CD4-positive, alpha-beta T cell treated with Interleukin-10 for 1 hour (primary cell): ENCODE measurements around the gene RPL11.
"Not testable (repeated sequence)": the region's sequence is repeated elsewhere in the genome, so short reads cannot be mapped to it uniquely, and the experiment has no call there.

Source experiments
- DNase-seq: peaks from one replicate; pipeline ENCODE4 v3.0.0-alpha.2; 2020

Gene RPL11

GRCh38 chr1:23687680-23688079 is 3.9 kb upstream of the RPL11 start:
- DNase-seq, result not testable (repeated sequence)

GRCh38 chr1:23688281-23688680 is 3.3 kb upstream of the RPL11 start:
- not testable (repeated sequence) for DNase-seq

- DNase-seq, result peak; percentile 11
These were observed 784 bp downstream of the RPL11 start for GRCh38 chr1:23692308-23692871.

- DNase-seq, result no peak
These were observed 2.0 kb downstream of the RPL11 start for GRCh38 chr1:23693599-23693998.

- DNase-seq, result no peak
These were observed 2.8 kb downstream of the RPL11 start for GRCh38 chr1:23694371-23694770.

GRCh38 chr1:23695667-23696066 is 4.1 kb downstream of the RPL11 start:
- DNase-seq, result no peak

- DNase-seq, result no peak
These were observed 4.9 kb downstream of the RPL11 start for GRCh38 chr1:23696335-23696989.

GRCh38 chr1:23698466-23698865 is 6.9 kb downstream of the RPL11 start:
- no peak for DNase-seq

- DNase-seq, result no peak
These were observed 7.9 kb downstream of the RPL11 start for GRCh38 chr1:23699280-23700179.

- DNase-seq, result no peak
These were observed 9.7 kb downstream of the RPL11 start for GRCh38 chr1:23701310-23701709.

- DNase-seq, result no peak
These were observed 10.4 kb downstream of the RPL11 start for GRCh38 chr1:23701996-23702395.

- no peak for DNase-seq
These were observed 13.4 kb downstream of the RPL11 start for GRCh38 chr1:23704834-23705495.

GRCh38 chr1:23709229-23709628 is 17.6 kb downstream of the RPL11 start:
- DNase-seq, result no peak

GRCh38 chr1:23718482-23718881 is 26.9 kb downstream of the RPL11 start:
- no peak for DNase-seq

GRCh38 chr1:23719162-23719820 is 27.7 kb downstream of the RPL11 start:
- DNase-seq, result no peak

GRCh38 chr1:23720256-23720995 is 28.8 kb downstream of the RPL11 start:
- DNase-seq, result peak; percentile 34

GRCh38 chr1:23722652-23723051 is 31.0 kb downstream of the RPL11 start:
- DNase-seq, result no peak

GRCh38 chr1:23726686-23727085 is 35.1 kb downstream of the RPL11 start:
- DNase-seq, result no peak

GRCh38 chr1:23727362-23727811 is 35.8 kb downstream of the RPL11 start:
- DNase-seq, result no peak

- no peak for DNase-seq
These were observed 41.0 kb downstream of the RPL11 start for GRCh38 chr1:23732363-23733224.

- DNase-seq, result not testable (repeated sequence)
These were observed 41.7 kb downstream of the RPL11 start for GRCh38 chr1:23733281-23733680.
